Measurements from ENCODE around the gene ERGIC1. TPM values are rescaled to one million over a fixed set of nuclear protein-coding genes. Genes with fewer than 3 reads are reported as not detected.

The ERGIC1 gene
- total and polyA plus RNA-seq, 2 of the 8 experiments (the other 6 are each of a cell fraction or from before 2014, with no cell fraction given), result 95.3 to 106 TPM

GRCh38 chr5:172857982-172858381 lies 23.9 kb downstream of the ERGIC1 start (continued):
- no peak for TF ChIP-seq SUZ12 (IDR thresholded peaks at IDR 0.05; ENCODE audit: low read length)
